HG03469 (cell line): Measurements from ENCODE around the gene MNDA.
"Not testable (repeated sequence)": the region's sequence is repeated elsewhere in the genome, so short reads cannot be mapped to it uniquely, and the experiment has no call there.

Source experiments
- ATAC-seq: cut with Tn5 transposase; IDR thresholded peaks from one replicate; pipeline ENCODE4 v1.9.1; 2021; ENCODE audit warnings: mild to moderate bottlenecking, moderate library complexity, moderate number of reproducible peaks; ENCODE audit not compliant: unreplicated experiment

MNDA gene

DNA sequence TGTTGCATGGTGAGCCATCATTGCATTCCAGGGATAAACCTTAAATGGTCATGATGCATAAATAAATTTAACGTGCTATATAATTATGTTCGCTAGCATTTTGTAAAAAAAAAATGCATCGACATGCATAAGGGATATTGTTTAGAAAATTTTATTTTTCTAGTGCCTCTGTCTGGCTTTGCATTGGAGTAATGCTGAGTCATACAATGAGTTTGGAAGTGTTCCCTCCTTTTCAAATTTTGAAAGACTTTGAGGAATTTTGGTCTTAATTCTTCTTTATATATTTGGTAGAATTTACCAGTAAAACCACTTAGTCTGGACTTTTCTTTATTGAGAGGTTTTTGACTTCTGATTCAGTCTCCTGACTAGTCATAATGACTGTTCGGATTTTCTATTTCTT lies 4.9 kb downstream of the MNDA start:
- no peak for ATAC-seq

DNA sequence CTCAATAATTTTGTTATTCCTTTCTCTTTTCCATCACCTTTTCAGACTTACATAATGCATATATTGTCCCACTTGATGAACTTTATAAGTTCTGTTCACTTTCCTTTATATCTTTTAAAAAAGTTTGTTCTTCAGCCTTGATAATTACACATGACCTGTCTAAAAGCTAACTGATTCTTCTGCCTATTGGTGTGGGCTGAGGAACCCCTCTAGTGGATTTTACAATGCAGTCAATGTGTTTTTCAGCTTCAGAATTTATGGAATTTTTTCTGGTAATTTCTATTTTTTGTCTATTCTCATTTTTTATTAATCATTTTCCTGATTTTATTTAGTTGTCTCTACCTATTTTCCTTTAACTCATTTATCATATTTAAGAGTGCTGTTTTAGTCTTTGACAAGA lies 7.5 kb downstream of the MNDA start:
- ATAC-seq: no peak

DNA sequence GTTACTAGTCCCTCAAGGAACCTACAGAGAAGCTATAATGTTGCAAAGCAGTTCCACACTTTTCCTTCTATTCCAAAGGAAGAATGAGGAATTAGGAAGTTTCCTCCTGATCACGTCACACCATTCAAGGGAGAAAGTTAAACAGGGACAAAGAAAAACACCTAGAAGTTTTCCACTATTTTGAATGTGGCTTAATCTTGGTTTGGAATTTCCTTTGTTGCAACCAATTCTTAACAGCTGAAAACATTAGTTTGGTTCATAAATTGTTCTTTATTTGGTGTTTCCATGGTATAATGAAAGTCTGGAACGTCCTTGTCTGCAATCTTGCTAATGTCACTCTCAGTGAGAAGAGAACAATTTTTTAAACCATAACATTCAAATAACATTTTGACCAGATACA lies 8.4 kb downstream of the MNDA start:
- no peak for ATAC-seq

DNA sequence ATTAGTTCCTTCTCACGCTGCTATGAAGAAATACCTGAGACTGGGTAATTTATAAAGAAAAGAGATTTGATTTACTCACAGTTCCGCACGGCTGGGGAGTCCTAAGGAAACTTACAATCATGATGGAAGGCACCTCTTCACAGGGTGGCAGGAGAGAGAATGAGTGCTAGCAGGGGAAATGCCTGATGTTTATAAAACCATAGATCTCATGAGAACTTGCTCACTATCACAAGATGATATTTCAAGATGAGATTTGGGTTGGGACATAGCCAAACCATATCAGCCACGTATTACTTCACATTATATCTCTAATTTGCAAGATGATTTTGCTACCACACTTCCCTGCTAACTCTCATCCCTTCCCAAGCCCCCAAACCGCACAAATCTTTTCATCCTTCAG lies 9.1 kb downstream of the MNDA start:
- ATAC-seq: no peak

DNA sequence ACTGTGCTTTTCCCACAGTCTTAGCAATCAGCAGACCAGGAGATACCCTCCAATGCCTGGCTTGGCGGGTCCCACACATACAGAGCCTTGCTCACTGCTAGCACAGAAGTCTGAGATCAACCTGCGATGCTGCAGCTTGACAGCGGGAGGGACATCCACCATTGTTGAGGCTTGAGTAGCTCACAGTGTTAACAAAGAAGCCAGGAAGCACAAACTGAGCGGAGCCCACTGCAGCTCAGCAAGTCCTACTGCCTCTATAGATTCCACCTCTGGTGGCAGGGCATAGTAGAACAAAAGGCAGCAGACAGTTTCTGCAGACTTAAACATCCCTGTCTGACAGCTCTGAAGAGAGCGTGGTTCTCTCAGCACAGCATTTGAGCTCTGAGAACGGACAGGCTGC lies 33.4 kb downstream of the MNDA start:
- ATAC-seq: no peak

DNA sequence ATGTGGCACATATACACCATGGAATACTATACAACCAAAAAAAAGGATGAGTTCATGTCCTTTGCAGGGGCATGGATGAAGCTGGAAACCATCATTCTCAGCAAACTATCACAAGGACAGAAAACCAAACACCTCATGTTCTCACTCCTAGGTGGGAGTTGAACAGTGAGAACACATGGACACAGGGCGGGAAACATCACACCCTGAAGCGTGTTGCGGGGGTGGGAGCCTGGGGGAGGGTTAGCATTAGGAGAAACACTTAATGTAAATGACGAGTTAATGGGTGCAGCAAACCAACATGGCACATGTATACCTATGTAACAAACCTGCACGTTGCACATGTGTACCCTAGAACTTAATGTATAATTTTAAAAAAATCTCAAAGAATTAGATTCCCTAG lies 39.3 kb downstream of the MNDA start:
- not testable (repeated sequence) for ATAC-seq

DNA sequence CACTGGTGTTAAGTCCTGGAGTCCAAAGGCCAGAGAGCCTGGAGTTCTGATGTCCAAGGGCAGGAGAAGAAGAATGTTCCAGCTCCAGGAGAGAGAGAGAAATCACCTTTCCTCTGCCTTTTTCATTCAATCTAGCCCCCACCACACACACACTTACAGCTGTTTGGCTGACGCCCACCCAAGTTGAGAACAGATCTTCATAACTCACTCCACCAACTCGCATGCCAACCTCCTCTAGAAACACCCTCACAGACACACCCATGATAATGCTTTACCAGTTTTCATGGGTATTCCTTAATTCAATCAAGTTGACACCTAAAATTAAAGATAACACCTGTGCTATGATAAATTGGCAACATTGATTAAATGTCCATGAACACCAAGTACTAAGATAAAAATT lies 42.0 kb downstream of the MNDA start:
- ATAC-seq: no peak

DNA sequence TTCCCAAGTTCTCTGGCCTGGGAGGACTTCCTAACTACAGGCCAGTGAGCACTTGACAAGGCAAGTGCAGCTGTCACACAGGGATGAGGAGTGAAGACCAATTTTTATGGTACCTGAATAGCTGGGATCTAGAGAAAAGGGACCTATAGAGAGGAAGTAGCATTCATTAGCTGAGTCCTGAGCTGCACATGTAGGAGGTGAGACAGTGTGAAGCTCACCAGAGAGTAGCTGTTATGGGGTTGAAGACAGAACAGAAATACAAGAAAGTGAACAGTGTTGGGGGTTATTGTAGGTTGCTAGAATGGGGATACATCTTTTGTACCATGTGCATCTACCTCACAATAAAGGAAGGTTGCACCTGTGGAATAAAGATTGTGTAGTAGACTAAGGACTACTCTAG lies 62.5 kb downstream of the MNDA start:
- ATAC-seq: no peak

DNA sequence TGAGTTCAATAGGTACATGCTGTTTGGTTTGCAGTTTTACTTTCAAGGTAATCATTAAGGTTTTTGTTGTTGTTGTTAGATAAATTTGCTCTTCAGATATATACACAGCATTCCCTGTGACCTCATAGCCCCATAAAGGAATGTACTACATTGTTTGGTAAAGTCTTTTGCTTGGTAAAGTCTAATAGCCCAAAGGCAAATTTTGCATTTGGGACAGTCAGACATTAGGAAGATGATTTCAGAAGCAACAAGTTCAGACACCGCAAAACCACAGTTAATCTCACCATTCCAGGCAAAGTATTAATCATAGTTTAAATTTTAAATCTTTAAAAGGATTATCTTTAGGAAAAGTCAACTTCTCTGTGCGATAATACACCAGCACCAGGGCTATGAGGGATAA lies 67.6 kb downstream of the MNDA start:
- ATAC-seq: no peak
